ENCODE measurements around the gene ZBTB47.

- TF ChIP-seq CTCF (IDR thresholded peaks at IDR 0.05; ENCODE audit: low read depth, low read length), result no peak
- no peak for TF ChIP-seq POLR2A (IDR thresholded peaks at IDR 0.05; ENCODE audit: extremely low read depth, insufficient read length)
- TF ChIP-seq MAX (IDR thresholded peaks at IDR 0.05; ENCODE audit: low read depth, low read length), result no peak
- no peak for TF ChIP-seq MYC (IDR thresholded peaks at IDR 0.05; ENCODE audit: low read depth, low read length)
Observed at GRCh38 chr3:42638339-42638842, 15.1 kb upstream of the ZBTB47 start.

Measured in NB4 (cell line).